Thyroid gland (tissue), 4 donors: ENCODE data around the gene DOCK6.
A peak's percentile ranks its signal among the peaks of the same experiment; 100 is the strongest.

Experiments used
- POLR2A ChIP-seq, 2 donors: fragments of 450-650 bp; IDR thresholded peaks; one replicate each; pipeline ENCODE4 v1.6.1; 2017; ENCODE audit warnings: antibody characterized with exemption in 2 of 2, mild to moderate bottlenecking in 2 of 2, moderate library complexity in 1 of 2
- TF ChIP-seq, protein P1 (sequence below), 6 experiments: fragments of 200-600 bp in 3 of 6; fragments of 450-650 bp in 3 of 6; sonication (generic) in 3 of 6; IDR thresholded peaks; one replicate each; pipeline ENCODE4 v1.5.1; 2016 to 2019; ENCODE audit warnings: antibody characterized with exemption in 6 of 6, mild to moderate bottlenecking in 2 of 6, inconsistent platforms in 1 of 6, moderate library complexity in 1 of 6

DNA sequence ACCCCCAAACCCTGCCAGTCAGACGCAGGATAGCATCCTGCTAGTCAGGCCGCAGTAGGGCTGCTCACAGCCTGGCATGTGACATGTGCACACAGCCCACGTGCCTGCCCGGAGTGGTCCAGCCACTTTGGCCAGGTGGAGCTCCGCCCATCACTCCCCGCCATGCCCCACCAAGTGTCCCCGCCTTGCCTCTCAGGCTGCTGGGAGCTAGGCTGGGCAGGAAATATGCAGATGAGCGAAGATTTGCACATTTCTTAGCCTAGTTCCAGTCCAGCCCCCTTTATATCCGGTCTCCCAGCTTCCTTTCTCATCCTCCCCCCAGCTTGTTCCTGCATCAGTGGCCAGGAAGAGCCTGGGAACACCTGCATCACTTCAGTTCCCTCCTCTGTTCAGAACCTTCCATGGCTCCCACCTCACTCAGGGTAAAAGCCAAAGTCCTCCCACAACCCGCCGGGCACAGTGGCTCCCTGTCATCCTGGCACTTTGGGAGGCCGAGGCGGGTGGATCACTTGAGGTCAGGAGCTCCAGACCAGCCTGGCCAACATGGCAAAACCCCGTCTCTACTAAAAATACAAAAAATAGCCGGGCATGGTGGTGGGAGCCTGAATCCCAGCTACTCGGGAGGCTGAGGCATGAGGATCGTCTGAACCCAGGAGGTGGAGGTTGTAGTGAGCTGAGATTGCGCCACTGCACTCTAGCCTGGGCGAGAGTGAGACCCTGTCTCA, 2.3 kb upstream of the DOCK6 start:
- TF ChIP-seq, protein P1, sequence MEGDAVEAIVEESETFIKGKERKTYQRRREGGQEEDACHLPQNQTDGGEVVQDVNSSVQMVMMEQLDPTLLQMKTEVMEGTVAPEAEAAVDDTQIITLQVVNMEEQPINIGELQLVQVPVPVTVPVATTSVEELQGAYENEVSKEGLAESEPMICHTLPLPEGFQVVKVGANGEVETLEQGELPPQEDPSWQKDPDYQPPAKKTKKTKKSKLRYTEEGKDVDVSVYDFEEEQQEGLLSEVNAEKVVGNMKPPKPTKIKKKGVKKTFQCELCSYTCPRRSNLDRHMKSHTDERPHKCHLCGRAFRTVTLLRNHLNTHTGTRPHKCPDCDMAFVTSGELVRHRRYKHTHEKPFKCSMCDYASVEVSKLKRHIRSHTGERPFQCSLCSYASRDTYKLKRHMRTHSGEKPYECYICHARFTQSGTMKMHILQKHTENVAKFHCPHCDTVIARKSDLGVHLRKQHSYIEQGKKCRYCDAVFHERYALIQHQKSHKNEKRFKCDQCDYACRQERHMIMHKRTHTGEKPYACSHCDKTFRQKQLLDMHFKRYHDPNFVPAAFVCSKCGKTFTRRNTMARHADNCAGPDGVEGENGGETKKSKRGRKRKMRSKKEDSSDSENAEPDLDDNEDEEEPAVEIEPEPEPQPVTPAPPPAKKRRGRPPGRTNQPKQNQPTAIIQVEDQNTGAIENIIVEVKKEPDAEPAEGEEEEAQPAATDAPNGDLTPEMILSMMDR (IDR thresholded peaks at IDR 0.05) = no peak
- peak in 1 of 2 donors; percentile 66 for TF ChIP-seq POLR2A (IDR thresholded peaks at IDR 0.05)
